ENCODE results near the gene CNTNAP5. TPM values are rescaled to one million over a fixed set of nuclear protein-coding genes. Genes with fewer than 3 reads are reported as not detected.

Gene CNTNAP5
- total and polyA plus RNA-seq, 2 of the 4 experiments (the other 2 are of a cell fraction) = not detected

DNA sequence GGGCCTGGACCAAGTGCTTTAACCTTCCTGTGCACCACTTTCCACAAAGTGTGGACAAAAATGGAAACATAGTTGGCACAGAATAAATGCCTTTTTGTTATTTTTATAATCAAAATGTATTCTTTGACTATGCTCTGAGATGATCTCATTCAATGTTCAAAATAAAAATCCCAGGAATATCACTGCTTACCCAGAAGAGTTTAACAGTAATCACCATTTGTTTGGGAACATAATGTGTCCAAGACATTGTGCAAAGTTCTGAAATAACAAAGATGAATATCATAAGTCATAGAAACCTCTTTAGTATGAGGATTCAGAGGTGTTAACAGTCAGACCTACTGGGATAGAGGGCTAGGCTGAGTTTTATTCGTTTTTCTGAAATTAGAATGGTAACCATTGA, 668.1 kb downstream of the CNTNAP5 start:
- H2AFZ ChIP-seq (replicated peaks; ENCODE audit: low read length, poor library complexity) = no peak overlapping the region
- no peak overlapping the region for H2BK120ac ChIP-seq (ENCODE audit: low read depth, low read length)
- H3K36me3 ChIP-seq (ENCODE audit: control insufficient read depth, insufficient read depth, low read length) = no peaks in the 10 kb centered on the region
- no peak overlapping the region for H3K18ac ChIP-seq (ENCODE audit: low read depth, low read length)
- no peak overlapping the region for H3K56ac ChIP-seq (ENCODE audit: extremely low read depth, insufficient read depth, low read length)
- H3K14ac ChIP-seq (replicated peaks; ENCODE audit: low read depth, low read length) = no peak overlapping the region
- no TSS peak for BruUV-seq (replicated peaks)
- H2BK20ac ChIP-seq (ENCODE audit: low read depth, low read length) = no peak overlapping the region
- no peaks in the 10 kb centered on the region for H3K9me1 ChIP-seq (ENCODE audit: insufficient read depth, low read length)
- no peak overlapping the region for H2AK5ac ChIP-seq (ENCODE audit: low read depth, low read length)
- no peaks in the 10 kb centered on the region for H4K20me1 ChIP-seq (ENCODE audit: insufficient read depth, low read length)
- no peaks in the 10 kb centered on the region; the same call in 1 of the 2 replicates for H3K4me1 ChIP-seq (ENCODE audit: control insufficient read depth, insufficient read depth, low read length)
- peaks cover 6% of the 10 kb centered on the region for H3K9me3 ChIP-seq (ENCODE audit: control insufficient read depth, insufficient read depth, low read length)
- no peak overlapping the region for H3K4me3 ChIP-seq (ENCODE audit: insufficient read depth, low read depth, low read length)
- dilution Hi-C loops (cut with HindIII; ENCODE audit: low sequenced_read_pairs, unreplicated experiment) = no loop called here
- H3K79me1 ChIP-seq (ENCODE audit: low read depth in 1 of 2, low read length in 2 of 2) = no peaks in the 10 kb centered on the region
- no peak overlapping the region for H3K27ac ChIP-seq (ENCODE audit: insufficient read depth, low read length)
- in situ Hi-C loops (cut with MboI; ENCODE audit: low sequenced_read_pairs) = no loop called here
- TF ChIP-seq, protein P1, sequence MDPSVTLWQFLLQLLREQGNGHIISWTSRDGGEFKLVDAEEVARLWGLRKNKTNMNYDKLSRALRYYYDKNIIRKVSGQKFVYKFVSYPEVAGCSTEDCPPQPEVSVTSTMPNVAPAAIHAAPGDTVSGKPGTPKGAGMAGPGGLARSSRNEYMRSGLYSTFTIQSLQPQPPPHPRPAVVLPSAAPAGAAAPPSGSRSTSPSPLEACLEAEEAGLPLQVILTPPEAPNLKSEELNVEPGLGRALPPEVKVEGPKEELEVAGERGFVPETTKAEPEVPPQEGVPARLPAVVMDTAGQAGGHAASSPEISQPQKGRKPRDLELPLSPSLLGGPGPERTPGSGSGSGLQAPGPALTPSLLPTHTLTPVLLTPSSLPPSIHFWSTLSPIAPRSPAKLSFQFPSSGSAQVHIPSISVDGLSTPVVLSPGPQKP (IDR thresholded peaks at IDR 0.05; ENCODE audit: borderline replicate concordance, low read depth, low read length) = no peak
- no peak for TF ChIP-seq CHD1 (IDR thresholded peaks at IDR 0.05; ENCODE audit: low read depth, low read length)
- CTCF ChIA-PET = no interaction called here
- H2BK15ac ChIP-seq (ENCODE audit: low read depth, low read length) = no peak overlapping the region
- no peak overlapping the region for H4K5ac ChIP-seq (ENCODE audit: low read depth, low read length)
- DNase-seq = no peak
- intact Hi-C loops (cut with micrococcal nuclease) = no loop called here
- no peaks in the 10 kb centered on the region for H3K27me3 ChIP-seq (ENCODE audit: control insufficient read depth, insufficient read depth, low read length)
- H4K8ac ChIP-seq (ENCODE audit: low read depth in 2 of 2, low read length in 2 of 2) = no peak overlapping the region
- H2BK5ac ChIP-seq (ENCODE audit: low read depth, low read length, poor library complexity, severe bottlenecking) = no peak overlapping the region
- H2AK9ac ChIP-seq (replicated peaks; ENCODE audit: low read depth, low read length, poor library complexity) = no peak overlapping the region
- no peak overlapping the region for H3K9ac ChIP-seq (ENCODE audit: low read depth, low read length)
- H4K91ac ChIP-seq (ENCODE audit: insufficient read depth, low read depth, low read length) = no peak overlapping the region
- POLR2A ChIA-PET (ENCODE audit: unreplicated experiment) = no interaction called here
- no peak overlapping the region for H3K23ac ChIP-seq (ENCODE audit: low read depth, low read length)
- H3K4me2 ChIP-seq (ENCODE audit: low read depth, low read length) = no peak overlapping the region
- no peak for ATAC-seq (ENCODE audit: low read depth)
- WGBS, 2 experiments (ENCODE audit: extremely low coverage in 2 of 2, insufficient read length in 1 of 2) = no CpG with 5 or more reads among the region's 1 CpG
- H3K4ac ChIP-seq (ENCODE audit: low read depth, low read length) = no peak overlapping the region

Data from IMR-90 (cell line).